Hepatocyte (in vitro differentiated cells): ENCODE measurements around the gene COL6A3.

Experiments used
- CTCF ChIP-seq: fragments of 200-600 bp; sonication (generic); IDR thresholded peaks from 2 replicates; pipeline ENCODE4 v1.5.1; 2016; ENCODE audit warnings: antibody characterized with exemption, mild to moderate bottlenecking; ENCODE audit not compliant: poor library complexity
- EZH2 ChIP-seq: fragments of 200-600 bp; sonication (generic); IDR thresholded peaks from 2 replicates; pipeline ENCODE4 v1.6.1; 2016; ENCODE audit warnings: antibody characterized with exemption, mild to moderate bottlenecking, borderline replicate concordance

GRCh38 chr2:237388036-237388435 is 25.9 kb downstream of the COL6A3 start:
- TF ChIP-seq CTCF (no peak), EZH2 (no peak)
